HEK293 (cell line): ENCODE measurements around the gene PPP1R12C.
"Not testable (repeated sequence)": the region's sequence is repeated elsewhere in the genome, so short reads cannot be mapped to it uniquely, and the experiment has no call there.

Experiments used
- CTCF ChIA-PET: fragments of 350-600 bp; formaldehyde crosslinking; extraction: SDS; loops from one replicate; lab custom pipeline; 2021; ENCODE audit warnings: antibody characterized with exemption; lab: Yijun Ruan, JAX
- POLR2A ChIA-PET: fragments of 300-600 bp; formaldehyde crosslinking; extraction: SDS; loops from one replicate; lab custom pipeline; 2020; ENCODE audit warnings: antibody characterized with exemption, inconsistent platforms; lab: Yijun Ruan, JAX
- H3K27ac ChIP-seq: fragments of 200-500 bp; sonication (Bioruptor generic); 2 replicates; pipeline ENCODE4 v1.5.1; 2014; ENCODE audit warnings: low read depth, low read length, control low read depth, inconsistent platforms; ENCODE audit errors: extremely low read depth
- H3K36me3 ChIP-seq, 2 experiments: fragments of 200-500 bp in 1 of 2; sonication (Bioruptor generic) in 1 of 2; 1 replicate in 1 of 2; 2 replicates in 1 of 2; pipeline ENCODE4 v1.5.1; 2014 to 2017; ENCODE audit warnings: inconsistent platforms in 2 of 2, low read length in 2 of 2; ENCODE audit not compliant: control insufficient read depth in 2 of 2, insufficient read depth in 1 of 2
- H3K4me1 ChIP-seq: fragments of 200-500 bp; sonication (Bioruptor generic); 2 replicates; pipeline ENCODE4 v1.5.1; 2014; ENCODE audit warnings: mild to moderate bottlenecking, low read length, inconsistent platforms; ENCODE audit not compliant: control insufficient read depth, insufficient read depth
- H3K4me3 ChIP-seq: 2 replicates; pipeline ENCODE4 v1.5.1; 2011; ENCODE audit warnings: low read depth, mild to moderate bottlenecking, control low read depth, low read length, moderate library complexity
- H3K9me3 ChIP-seq: fragments of 200-500 bp; sonication (Bioruptor generic); 2 replicates; pipeline ENCODE4 v1.5.1; 2014; ENCODE audit warnings: low read depth, low read length, inconsistent platforms; ENCODE audit not compliant: control insufficient read depth, insufficient read depth
- BCL6B ChIP-seq: fragments of 450-650 bp; formaldehyde crosslinking; IDR thresholded peaks from 2 replicates; pipeline ENCODE4 v1.5.1; 2017; ENCODE audit warnings: missing biosample characterization, missing genetic modification characterization
- HIC1 ChIP-seq: fragments of 450-650 bp; formaldehyde crosslinking; IDR thresholded peaks from 2 replicates; pipeline ENCODE4 v1.5.1; 2016; ENCODE audit warnings: missing biosample characterization, missing genetic modification characterization
- PRDM6 ChIP-seq: fragments of 450-650 bp; formaldehyde crosslinking; IDR thresholded peaks from 2 replicates; pipeline ENCODE4 v1.5.1; 2017; ENCODE audit warnings: missing biosample characterization, missing genetic modification characterization
- SCRT2 ChIP-seq: fragments of 450-650 bp; formaldehyde crosslinking; IDR thresholded peaks from 2 replicates; pipeline ENCODE4 v1.5.1; 2016; ENCODE audit warnings: missing biosample characterization, missing genetic modification characterization
- TRIM28 ChIP-seq: IDR thresholded peaks from 2 replicates; pipeline ENCODE4 v1.6.1; 2011; ENCODE audit warnings: low read length, control low read depth, borderline replicate concordance
- ZBTB21 ChIP-seq: fragments of 450-650 bp; formaldehyde crosslinking; IDR thresholded peaks from 2 replicates; pipeline ENCODE4 v1.5.1; 2017; ENCODE audit warnings: missing biosample characterization, missing genetic modification characterization
- ZNF26 ChIP-seq: fragments of 450-650 bp; formaldehyde crosslinking; IDR thresholded peaks from 2 replicates; pipeline ENCODE4 v1.5.1; 2016; ENCODE audit warnings: missing biosample characterization, missing genetic modification characterization
- ZNF391 ChIP-seq: fragments of 450-650 bp; formaldehyde crosslinking; IDR thresholded peaks from 2 replicates; pipeline ENCODE4 v1.5.1; 2016; ENCODE audit warnings: low read depth, missing biosample characterization, missing genetic modification characterization, borderline replicate concordance
- ZNF555 ChIP-seq: fragments of 450-650 bp; formaldehyde crosslinking; conservative IDR thresholded peaks from 2 replicates; pipeline ENCODE4 v1.5.1; 2017; ENCODE audit warnings: missing biosample characterization, mild to moderate bottlenecking, missing genetic modification characterization, inconsistent platforms
- ZNF560 ChIP-seq: fragments of 450-650 bp; formaldehyde crosslinking; IDR thresholded peaks from 2 replicates; pipeline ENCODE4 v1.5.1; 2017; ENCODE audit warnings: missing biosample characterization, missing genetic modification characterization, borderline replicate concordance
- ZNF629 ChIP-seq: fragments of 450-650 bp; formaldehyde crosslinking; IDR thresholded peaks from 2 replicates; pipeline ENCODE4 v1.5.1; 2017; ENCODE audit warnings: missing biosample characterization, missing genetic modification characterization
- TF ChIP-seq, protein P1 (sequence below): fragments of 450-650 bp; formaldehyde crosslinking; IDR thresholded peaks from 2 replicates; pipeline ENCODE4 v1.5.1; 2017; ENCODE audit warnings: missing biosample characterization, missing genetic modification characterization
- TF ChIP-seq, protein P2 (sequence below): fragments of 450-650 bp; formaldehyde crosslinking; IDR thresholded peaks from 2 replicates; pipeline ENCODE4 v1.5.1; 2016; ENCODE audit warnings: missing biosample characterization, missing genetic modification characterization, low read depth

Gene PPP1R12C

GRCh38 chr19:55062735-55063491 is 54.5 kb downstream of the PPP1R12C start, which contains the start of gene RDH13 (continued):
- TF ChIP-seq BCL6B (tag by site-specific recombination), result no peak
- no peak for TF ChIP-seq ZNF555
- TF ChIP-seq, protein P1, sequence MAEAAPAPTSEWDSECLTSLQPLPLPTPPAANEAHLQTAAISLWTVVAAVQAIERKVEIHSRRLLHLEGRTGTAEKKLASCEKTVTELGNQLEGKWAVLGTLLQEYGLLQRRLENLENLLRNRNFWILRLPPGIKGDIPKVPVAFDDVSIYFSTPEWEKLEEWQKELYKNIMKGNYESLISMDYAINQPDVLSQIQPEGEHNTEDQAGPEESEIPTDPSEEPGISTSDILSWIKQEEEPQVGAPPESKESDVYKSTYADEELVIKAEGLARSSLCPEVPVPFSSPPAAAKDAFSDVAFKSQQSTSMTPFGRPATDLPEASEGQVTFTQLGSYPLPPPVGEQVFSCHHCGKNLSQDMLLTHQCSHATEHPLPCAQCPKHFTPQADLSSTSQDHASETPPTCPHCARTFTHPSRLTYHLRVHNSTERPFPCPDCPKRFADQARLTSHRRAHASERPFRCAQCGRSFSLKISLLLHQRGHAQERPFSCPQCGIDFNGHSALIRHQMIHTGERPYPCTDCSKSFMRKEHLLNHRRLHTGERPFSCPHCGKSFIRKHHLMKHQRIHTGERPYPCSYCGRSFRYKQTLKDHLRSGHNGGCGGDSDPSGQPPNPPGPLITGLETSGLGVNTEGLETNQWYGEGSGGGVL (tag by site-specific recombination), result no peak
- TF ChIP-seq PRDM6 (tag by site-specific recombination), result no peak

DNA sequence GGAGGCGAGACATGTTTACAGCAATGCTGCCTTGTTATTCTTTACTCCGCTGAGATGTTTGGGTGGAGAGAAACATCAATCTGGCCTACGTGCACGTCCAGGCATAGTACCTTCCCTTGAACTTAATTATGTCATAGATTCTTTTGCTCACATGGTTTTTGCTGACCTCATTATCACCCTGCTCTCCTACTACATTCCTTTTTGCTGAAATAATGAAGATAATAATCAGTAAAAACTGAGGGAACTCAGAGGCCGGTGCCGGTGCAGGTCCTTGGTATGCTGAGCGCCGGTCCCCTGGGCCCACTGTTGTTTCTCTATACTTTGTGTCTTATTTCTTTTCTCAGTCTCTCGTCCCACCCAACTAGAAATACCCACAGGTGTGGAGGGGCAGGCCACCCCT is 57.1 kb downstream of the PPP1R12C start:
- H3K27ac ChIP-seq, H3K4me1 ChIP-seq, H3K9me3 ChIP-seq, CTCF ChIA-PET: not testable (repeated sequence)
- H3K36me3 ChIP-seq, result peaks cover 34 to 36% of the 10 kb centered on the region in 2 experiments
- TF ChIP-seq ZBTB21, result peak; percentile 43; the same call in 1 of the 2 replicates
- 0 out of 2 replicates have a peak, but pooled peaks have one; percentile 35 for TF ChIP-seq HIC1 (tag by site-specific recombination)
- 0 out of 2 replicates have a peak, but pooled peaks have one; percentile 18 for TF ChIP-seq SCRT2
- peak; percentile 76 for TF ChIP-seq ZNF629 (tag by site-specific recombination)
- TF ChIP-seq, protein P2, sequence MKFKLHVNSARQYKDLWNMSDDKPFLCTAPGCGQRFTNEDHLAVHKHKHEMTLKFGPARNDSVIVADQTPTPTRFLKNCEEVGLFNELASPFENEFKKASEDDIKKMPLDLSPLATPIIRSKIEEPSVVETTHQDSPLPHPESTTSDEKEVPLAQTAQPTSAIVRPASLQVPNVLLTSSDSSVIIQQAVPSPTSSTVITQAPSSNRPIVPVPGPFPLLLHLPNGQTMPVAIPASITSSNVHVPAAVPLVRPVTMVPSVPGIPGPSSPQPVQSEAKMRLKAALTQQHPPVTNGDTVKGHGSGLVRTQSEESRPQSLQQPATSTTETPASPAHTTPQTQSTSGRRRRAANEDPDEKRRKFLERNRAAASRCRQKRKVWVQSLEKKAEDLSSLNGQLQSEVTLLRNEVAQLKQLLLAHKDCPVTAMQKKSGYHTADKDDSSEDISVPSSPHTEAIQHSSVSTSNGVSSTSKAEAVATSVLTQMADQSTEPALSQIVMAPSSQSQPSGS (tag by site-specific recombination), result 0 out of 2 replicates have a peak, but pooled peaks have one; percentile 27
- TF ChIP-seq, all 188 proteins: peak for 5; not testable (repeated sequence) for 183
- not testable (repeated sequence) for H3K4me3 ChIP-seq
- POLR2A ChIA-PET, result interaction anchor here (1.0 to 1.1 kb wide), 2 partner anchors 16 to 279 kb away, joined by 3 to 4 read pairs; partner anchors contain the start of gene KMT5C

GRCh38 chr19:55058781-55059610 is 58.4 kb downstream of the PPP1R12C start:
- ChIA-PET CTCF (interaction anchor here (0.6 kb wide), 1 partner anchor 15 kb away, joined by 3 read pairs; no protein-coding TSS in a partner anchor), POLR2A (interaction anchor here (0.5 to 0.6 kb wide), 2 partner anchors 82 to 86 kb away, joined by 3 to 4 read pairs; no protein-coding TSS in a partner anchor)
- Histone ChIP-seq H3K4me3 (no peak overlapping the region), H3K36me3 (peaks cover 46 to 49% of the 10 kb centered on the region in 2 experiments), H3K4me1 (no peaks in the 10 kb centered on the region), H3K9me3 (no peaks in the 10 kb centered on the region), H3K27ac (no peak overlapping the region)
- TF ChIP-seq ZNF26 (no peak), ZNF560 (tag by site-specific recombination) (no peak), TRIM28 (no peak), ZNF391 (tag by site-specific recombination) (no peak)
